Measurements from ENCODE around the gene TFE3.

TFE3 gene

GRCh38 chrX:49059681-49060085 is 16.5 kb upstream of the TFE3 start:
- no peak for DNase-seq

DNA sequence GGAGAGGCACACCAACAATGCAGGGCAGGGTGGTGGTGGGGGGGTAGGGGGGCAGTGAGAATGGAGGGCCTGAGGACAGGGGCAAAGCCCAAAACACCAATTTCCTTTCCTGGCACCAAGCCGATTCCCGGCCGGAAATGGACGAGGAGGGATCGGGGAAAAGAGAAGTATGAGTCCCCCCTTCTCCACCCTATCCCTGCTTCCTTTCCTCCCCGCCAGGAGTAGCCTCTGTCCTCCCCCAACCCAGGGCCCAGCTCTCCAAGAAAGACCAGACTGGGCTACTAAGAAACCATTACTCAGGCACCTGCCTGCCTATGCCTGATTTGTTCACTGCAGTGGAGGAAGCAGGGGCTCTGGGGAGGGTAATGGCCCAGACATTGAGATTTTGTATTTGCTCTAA is 16.0 kb upstream of the TFE3 start:
- no peak for DNase-seq

GRCh38 chrX:49058794-49059193 is 15.6 kb upstream of the TFE3 start, which contains the start of gene CCDC120:
CCDC120 (plus strand) TSS chrX:49058999; CDS start chrX:49062042, 3,043 bp downstream.
- DNase-seq = peak; percentile 26

GRCh38 chrX:49054073-49054762 is 11.1 kb upstream of the TFE3 start:
- DNase-seq = no peak

GRCh38 chrX:49053223-49054072 is 10.3 kb upstream of the TFE3 start:
- DNase-seq = peak; percentile 48

GRCh38 chrX:49043987-49044281 is 777 bp upstream of the TFE3 start:
- DNase-seq = no peak

GRCh38 chrX:49042581-49043219 is 457 bp downstream of the TFE3 start:
- DNase-seq = peak; percentile 10

GRCh38 chrX:49041744-49042580 is 1.2 kb downstream of the TFE3 start:
- DNase-seq = peak; percentile 23

DNA sequence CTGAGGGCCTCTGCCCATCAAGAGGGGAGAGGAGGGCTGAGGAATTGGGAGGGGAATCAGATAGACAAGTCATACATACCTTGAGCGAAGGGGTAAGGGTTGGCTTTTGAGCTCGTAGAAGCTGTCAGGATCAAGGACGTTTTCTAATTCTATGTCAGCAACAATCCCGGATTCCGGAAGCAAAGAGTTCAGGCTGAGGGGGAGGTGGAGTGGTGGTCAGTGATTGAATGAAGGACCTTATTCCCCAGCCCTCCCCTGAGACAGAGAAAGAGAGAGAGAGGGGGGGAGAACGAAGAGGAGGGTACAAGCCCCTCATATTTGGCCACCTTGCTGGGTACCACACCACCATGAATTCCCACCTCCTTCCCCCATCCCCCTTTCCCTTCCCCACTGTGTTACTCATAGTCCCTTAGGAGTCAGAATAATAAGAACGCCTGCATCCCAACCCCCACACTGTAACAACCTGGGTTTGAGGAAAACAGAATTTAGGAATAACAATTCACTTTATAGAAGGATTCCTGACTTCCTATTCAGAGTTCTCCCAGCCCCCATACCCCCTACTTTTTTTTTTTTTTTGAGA is 2.7 kb downstream of the TFE3 start:
- DNase-seq = no peak

DNA sequence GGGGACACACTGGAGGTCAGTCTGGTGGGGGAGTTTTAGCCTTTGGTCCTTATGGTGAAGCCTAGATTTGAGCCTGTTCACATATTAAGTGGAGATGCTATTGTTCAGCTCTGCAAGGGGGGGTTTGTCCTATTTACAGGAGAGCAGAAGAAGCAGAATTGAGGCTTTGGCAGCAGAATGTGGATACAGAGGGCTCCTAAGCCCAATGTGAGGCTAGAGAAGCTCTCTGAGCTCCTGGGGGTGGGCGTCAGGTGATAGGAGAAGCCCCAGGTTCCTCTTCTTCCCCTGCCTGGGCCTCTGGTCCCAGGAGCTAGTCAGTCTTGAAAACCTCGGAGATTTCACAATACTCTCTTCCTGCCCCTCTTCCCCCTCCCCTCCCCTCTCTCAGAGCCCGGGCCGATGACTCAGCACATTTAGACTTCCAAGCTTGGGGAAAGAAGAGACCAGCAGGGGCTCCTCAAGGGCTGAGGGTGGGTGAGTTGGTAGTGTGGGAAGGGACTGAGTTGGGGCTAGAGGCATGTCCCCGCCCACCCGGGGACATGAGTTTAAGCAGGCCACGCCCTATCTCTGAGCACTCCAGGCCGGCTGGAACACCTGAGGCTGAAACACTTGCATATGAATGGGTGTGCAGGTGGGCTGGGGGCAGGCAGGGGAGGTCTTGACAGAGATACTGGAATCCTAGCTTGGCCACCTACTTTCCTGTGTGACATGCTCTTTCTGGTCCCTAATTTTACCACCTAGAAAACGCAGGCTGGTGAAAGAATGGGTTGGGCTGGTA is 3.4 kb downstream of the TFE3 start:
- DNase-seq = peak; percentile 88

DNA sequence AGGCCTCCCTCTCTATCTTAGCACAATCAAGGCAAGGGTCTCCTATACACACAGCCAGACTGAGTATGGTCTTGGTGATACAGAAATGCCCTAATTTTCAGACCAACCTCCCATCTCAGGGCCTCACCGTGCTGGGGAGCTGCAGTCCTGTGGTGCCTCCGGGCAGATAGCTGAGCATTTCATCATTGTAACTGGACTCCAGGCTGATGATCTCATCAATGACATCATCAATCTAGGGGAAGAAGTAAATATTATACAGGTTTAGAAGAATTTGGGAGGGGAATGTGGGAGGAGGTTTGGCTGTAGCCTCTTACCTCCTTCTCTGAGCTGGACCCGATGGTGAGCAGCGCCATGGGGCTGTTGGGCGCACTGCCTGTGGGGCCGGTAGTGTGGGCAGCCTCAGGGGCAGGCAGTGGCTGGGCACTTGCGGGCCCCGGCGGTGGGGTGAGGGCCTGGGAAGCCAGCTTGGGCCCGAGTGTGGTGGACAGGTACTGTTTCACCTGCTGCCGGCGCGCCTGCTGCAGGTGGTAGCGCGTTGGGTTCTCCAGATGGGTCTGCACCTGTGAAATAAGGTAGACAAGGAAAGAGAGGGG is 5.2 kb downstream of the TFE3 start:
- no peak for DNase-seq

DNA sequence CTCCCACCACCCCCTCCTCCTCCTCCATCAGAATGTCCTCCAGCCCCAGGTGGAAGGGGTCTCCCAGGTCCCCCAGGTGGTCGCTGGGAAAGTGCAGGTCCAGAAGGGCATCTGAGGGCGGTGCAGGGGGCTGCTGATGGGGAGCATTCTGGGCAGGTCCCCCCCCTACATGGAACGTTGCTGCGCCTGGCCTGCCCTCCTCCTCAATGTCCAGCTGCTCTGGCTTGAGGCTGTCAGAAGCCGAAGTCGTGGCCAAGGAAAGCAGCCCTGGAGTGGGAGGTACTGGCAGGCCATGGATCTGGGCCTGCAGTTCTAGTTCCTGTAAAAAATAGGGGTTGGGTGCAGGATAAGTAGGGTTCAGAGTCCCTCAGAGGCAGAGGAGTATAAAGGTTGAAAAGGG is 12.9 kb downstream of the TFE3 start:
- DNase-seq = no peak

- no peak for DNase-seq
Observed at GRCh38 chrX:49029876-49030275, 13.3 kb downstream of the TFE3 start.

GRCh38 chrX:49019599-49020249 is 23.4 kb downstream of the TFE3 start:
- no peak for DNase-seq

GRCh38 chrX:49019050-49019449 is 24.1 kb downstream of the TFE3 start:
- no peak for DNase-seq

GRCh38 chrX:49003696-49004095 is 39.5 kb downstream of the TFE3 start:
- no peak for DNase-seq

DNA sequence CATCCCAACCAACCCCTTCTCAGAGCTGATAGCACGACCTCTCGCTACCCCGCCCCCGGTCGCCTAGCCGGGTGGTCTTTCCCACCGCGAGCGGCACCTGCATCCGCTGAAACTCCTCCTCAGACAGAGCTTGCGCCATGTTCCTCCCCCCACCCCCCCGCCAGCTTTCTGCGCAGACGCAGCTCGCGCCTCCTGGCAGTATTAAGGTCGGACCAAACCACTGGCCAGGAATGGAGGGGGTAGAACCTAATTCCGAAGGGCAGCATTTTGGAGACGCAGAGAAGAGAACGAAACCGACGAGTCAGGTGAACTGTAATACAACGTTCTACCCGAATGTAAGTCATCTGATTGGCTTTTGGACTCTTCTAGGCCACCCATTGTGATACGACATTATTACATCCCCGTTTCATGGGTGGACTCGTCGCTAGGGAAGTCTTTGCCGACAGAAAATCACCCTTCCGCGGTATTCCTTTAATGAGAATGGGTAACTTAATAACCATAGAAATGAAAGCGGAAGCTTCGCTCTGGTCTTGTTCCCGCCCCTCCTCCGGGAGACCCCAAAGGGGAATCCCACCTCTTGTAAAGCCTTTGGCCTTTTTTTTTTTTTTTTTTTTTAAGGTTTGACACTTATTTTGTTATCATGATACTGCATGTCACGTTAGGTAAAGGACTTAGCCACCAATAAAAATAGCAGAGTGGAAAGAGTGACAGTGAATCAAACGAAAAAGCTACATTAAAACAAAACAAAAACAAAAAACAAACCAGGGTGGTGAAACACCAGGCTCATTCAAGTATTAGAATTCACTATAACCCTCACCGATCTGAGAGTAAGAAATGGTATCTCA is 40.8 kb downstream of the TFE3 start, which contains the start of gene GRIPAP1:
Gene GRIPAP1, minus strand, starts transcription at position 174 of the 845 bp plus-strand sequence. Its CDS starts 35 bp downstream, at position 139.
- peak; percentile 90 for DNase-seq

DNA sequence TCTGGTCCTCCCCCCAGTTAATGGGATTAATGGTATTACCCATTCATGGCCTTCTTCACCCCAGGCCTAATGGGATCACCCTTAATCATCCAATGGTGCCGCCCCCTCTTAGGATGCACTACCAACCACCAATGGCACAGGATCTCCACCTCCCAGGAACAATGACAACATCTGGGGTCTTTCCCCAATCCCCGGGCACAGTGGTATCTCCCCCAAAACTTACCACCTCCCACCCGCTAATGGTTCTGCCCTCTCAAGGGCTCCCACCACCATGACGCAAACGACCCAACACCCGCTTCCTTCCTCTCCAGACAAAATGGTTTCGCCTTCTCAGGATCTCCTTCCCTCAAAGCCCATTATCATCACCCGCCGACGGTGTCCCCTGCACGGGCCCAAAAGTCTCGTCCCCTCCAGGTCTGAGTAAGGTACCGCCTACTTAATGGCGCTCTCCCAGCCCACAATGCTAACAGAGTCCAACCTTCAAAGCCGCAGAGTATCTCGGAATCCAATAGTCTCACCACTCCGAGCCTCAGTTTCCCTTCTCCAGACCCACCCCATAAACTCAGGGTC is 41.6 kb downstream of the TFE3 start:
- DNase-seq = peak; percentile 20

GRCh38 chrX:49000636-49001035 is 42.5 kb downstream of the TFE3 start:
- DNase-seq = no peak

Measured in RPMI8226 (cell line).